Dedifferentiated amniotic fluid mesenchymal stem cell (primary cell): ENCODE data around the gene ATG10.
"Not testable (repeated sequence)": the region's sequence is repeated elsewhere in the genome, so short reads cannot be mapped to it uniquely, and the experiment has no call there.

Experiments
- DNase-seq: peaks from one replicate; pipeline ENCODE4 v3.0.0-alpha.2; 2016; ENCODE audit errors: extremely low spot score

The ATG10 gene

GRCh38 chr5:81971712-81972491, at the start of gene ATG10:
Gene ATG10, plus strand, starts transcription at chr5:81972023. Its CDS starts 15,548 bp downstream, at chr5:81987571.
- DNase-seq = peak; percentile 82

- DNase-seq = no peak
Measured at GRCh38 chr5:81922854-81923279, 49.0 kb upstream of the ATG10 start.

GRCh38 chr5:81924442-81924841, 47.4 kb upstream of the ATG10 start:
- DNase-seq = no peak

- no peak for DNase-seq
Measured at GRCh38 chr5:81925009-81925408, 46.8 kb upstream of the ATG10 start.

- DNase-seq = no peak
Measured at GRCh38 chr5:81925981-81926380, 45.8 kb upstream of the ATG10 start.

- DNase-seq = no peak
Measured at GRCh38 chr5:81936066-81936465, 35.8 kb upstream of the ATG10 start.

GRCh38 chr5:81936750-81937149, 35.1 kb upstream of the ATG10 start:
- DNase-seq = no peak

GRCh38 chr5:81942746-81943145, 29.1 kb upstream of the ATG10 start:
- DNase-seq = no peak

- no peak for DNase-seq
Measured at GRCh38 chr5:81948349-81948748, 23.5 kb upstream of the ATG10 start.

GRCh38 chr5:81949462-81949861, 22.4 kb upstream of the ATG10 start:
- DNase-seq = no peak

GRCh38 chr5:81950996-81951395, 20.8 kb upstream of the ATG10 start:
- no peak for DNase-seq

GRCh38 chr5:81954796-81955195, 17.0 kb upstream of the ATG10 start:
- not testable (repeated sequence) for DNase-seq

- DNase-seq = not testable (repeated sequence)
Measured at GRCh38 chr5:81958129-81958528, 13.7 kb upstream of the ATG10 start.

GRCh38 chr5:81961651-81962440, 10.0 kb upstream of the ATG10 start:
- no peak for DNase-seq

GRCh38 chr5:81963544-81963943, 8.3 kb upstream of the ATG10 start:
- DNase-seq = no peak

GRCh38 chr5:81965524-81965923, 6.3 kb upstream of the ATG10 start:
- no peak for DNase-seq

- no peak for DNase-seq
Measured at GRCh38 chr5:81969226-81969625, 2.6 kb upstream of the ATG10 start.

- DNase-seq = no peak
Measured at GRCh38 chr5:81969912-81970311, 1.9 kb upstream of the ATG10 start.

GRCh38 chr5:81971111-81971711, 612 bp upstream of the ATG10 start:
- no peak for DNase-seq

- DNase-seq = no peak
Measured at GRCh38 chr5:81972492-81972783, 615 bp downstream of the ATG10 start.

GRCh38 chr5:81980160-81980559, 8.3 kb downstream of the ATG10 start:
- DNase-seq = no peak

- no peak for DNase-seq
Measured at GRCh38 chr5:81980598-81981260, 8.9 kb downstream of the ATG10 start.
